ENCODE measurements around the gene FMN1. TPM values are rescaled to one million over a fixed set of nuclear protein-coding genes. Genes with fewer than 3 reads are reported as not detected.

The FMN1 gene
- total and polyA plus RNA-seq, 12 donors: 0.22 to 5.5 (median 3.3) TPM

DNA sequence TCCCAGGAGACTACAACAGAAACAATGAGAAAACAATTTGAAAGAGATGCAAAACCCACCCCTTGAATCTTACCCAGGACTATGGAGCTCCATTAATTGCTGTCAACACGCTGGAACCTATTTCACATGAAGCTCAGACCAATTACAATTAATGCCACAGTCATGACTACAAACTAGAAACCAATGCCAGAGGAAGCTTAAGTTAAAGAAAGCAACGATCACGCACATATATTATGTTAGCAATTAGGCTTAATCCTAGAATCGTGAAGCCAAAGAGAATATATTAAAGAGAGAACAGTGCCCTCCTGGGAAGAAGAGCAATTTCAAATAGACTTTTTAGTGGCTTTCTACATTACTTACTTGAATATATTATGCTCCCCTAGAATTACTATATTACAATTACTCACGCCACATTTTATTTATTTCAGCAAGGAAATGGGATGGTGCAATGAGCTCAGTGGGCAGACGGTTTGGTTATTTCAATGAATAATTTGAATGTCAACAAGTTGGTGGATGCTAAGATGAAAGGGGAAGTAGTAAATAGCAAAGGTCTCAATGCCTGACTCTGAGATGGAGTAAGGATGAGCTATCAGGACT, 351.2 kb downstream of the FMN1 start:
- Histone ChIP-seq H3K27ac (no peak overlapping the region), H3K9me3 (peaks cover 0 to 8% (median 0%) of the 10 kb centered on the region in 11 donors), H3K4me3 (no peak overlapping the region), H3K36me3 (no peaks in the 10 kb centered on the region), H3K27me3 (peaks cover 0 to 13% (median 0%) of the 10 kb centered on the region in 7 donors), H3K4me1 (no peaks in the 10 kb centered on the region)
- DNase-seq (no peak), ATAC-seq (no peak)
- WGBS, 2 donors: 75% methylated on average over 6 of the region's 6 CpGs
- TF ChIP-seq, protein P1, sequence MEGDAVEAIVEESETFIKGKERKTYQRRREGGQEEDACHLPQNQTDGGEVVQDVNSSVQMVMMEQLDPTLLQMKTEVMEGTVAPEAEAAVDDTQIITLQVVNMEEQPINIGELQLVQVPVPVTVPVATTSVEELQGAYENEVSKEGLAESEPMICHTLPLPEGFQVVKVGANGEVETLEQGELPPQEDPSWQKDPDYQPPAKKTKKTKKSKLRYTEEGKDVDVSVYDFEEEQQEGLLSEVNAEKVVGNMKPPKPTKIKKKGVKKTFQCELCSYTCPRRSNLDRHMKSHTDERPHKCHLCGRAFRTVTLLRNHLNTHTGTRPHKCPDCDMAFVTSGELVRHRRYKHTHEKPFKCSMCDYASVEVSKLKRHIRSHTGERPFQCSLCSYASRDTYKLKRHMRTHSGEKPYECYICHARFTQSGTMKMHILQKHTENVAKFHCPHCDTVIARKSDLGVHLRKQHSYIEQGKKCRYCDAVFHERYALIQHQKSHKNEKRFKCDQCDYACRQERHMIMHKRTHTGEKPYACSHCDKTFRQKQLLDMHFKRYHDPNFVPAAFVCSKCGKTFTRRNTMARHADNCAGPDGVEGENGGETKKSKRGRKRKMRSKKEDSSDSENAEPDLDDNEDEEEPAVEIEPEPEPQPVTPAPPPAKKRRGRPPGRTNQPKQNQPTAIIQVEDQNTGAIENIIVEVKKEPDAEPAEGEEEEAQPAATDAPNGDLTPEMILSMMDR (IDR thresholded peaks at IDR 0.05): no peak
- intact Hi-C loops (cut with DNase I): loop anchor here in 3 of 10 donors (10.0 kb wide), 2 partner anchors 111 to 151 kb away; no protein-coding TSS in a partner anchor

DNA sequence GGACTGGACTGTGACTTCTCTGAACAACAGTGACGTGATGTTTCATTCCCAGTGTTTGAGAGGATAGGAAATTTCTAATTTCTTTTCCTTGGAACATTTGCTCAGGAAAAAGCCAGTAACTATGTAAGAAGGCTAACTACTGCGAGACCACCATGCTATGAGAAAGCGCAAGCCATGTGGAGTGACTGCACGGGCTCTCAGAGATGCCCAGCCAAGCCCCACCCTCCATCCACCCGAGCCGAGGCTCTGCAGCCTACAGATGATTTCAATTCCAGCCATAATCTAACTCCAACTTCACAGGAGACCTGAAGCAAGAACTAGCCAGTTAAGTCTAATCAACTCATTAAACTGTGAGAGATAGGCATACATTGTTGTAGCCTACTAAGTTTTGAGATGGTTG, 352.4 kb downstream of the FMN1 start:
- ATAC-seq: no peak
- no peaks in the 10 kb centered on the region for H3K36me3 ChIP-seq
- intact Hi-C loops (cut with DNase I): loop anchor here in 3 of 10 donors (10.0 kb wide), 2 partner anchors 113 to 153 kb away; no protein-coding TSS in a partner anchor

DNA sequence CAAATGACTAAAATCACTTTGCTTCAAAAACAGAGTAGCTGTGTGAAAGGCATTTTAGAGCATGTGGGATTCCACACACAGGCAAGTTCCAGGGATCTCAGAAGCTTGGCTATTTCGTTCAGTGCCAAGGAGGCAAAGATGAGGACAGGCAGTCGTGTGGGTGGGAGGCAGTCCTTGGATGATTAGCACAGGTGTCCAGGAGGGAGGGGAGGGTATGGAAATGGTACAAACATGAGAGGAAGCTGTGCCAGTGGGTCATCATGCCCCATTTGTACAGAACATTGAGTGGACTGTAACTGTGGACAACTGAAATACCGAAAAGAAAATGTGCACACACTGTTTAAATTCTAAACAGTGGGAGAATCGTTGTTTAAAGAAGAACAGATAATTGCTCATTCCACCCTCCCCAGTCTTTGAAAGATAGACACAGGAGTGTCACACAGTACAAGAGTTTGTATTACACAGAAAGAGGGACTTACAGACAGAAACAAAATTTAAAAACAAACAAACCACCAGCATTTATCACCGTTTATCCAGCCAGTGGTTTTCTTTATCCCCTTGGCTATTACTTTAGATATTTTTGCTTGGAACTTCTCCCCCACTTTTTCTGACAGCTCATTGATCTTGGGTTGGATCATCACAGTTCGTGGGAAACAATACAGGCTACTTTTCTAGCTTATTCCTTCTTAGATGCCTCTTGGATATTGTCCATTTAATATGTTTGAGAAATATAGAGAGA, 353.8 kb downstream of the FMN1 start:
- DNase-seq (no peak), ATAC-seq (no peak)
- intact Hi-C loops (cut with DNase I): loop anchor here in 3 of 10 donors (10.0 kb wide), 2 partner anchors 114 to 154 kb away; no protein-coding TSS in a partner anchor
- Histone ChIP-seq H3K9me3 (no peaks in the 10 kb centered on the region), H3K27ac (no peak overlapping the region), H3K36me3 (no peaks in the 10 kb centered on the region), H3K4me3 (no peak overlapping the region), H3K4me1 (no peaks in the 10 kb centered on the region), H3K27me3 (peaks cover 0 to 16% (median 0%) of the 10 kb centered on the region in 7 donors)
- 41 to 45% methylated on average over 6 of the region's 6 CpGs for WGBS, 2 donors
- TF ChIP-seq, protein P1 (IDR thresholded peaks at IDR 0.05): no peak

More for the DNA sequence above, 352.4 kb downstream of the FMN1 start:
- peaks cover 0 to 8% (median 0%) of the 10 kb centered on the region in 11 donors for H3K9me3 ChIP-seq
- WGBS, 2 donors: 67 to 68% methylated on average over 6 of the region's 6 CpGs
- TF ChIP-seq, protein P1 (IDR thresholded peaks at IDR 0.05): no peak
- H3K27me3 ChIP-seq: peaks cover 0 to 16% (median 0%) of the 10 kb centered on the region in 7 donors
- no peak overlapping the region for H3K27ac ChIP-seq
- H3K4me1 ChIP-seq: no peaks in the 10 kb centered on the region
- no peak overlapping the region for H3K4me3 ChIP-seq
- no peak for DNase-seq

DNA sequence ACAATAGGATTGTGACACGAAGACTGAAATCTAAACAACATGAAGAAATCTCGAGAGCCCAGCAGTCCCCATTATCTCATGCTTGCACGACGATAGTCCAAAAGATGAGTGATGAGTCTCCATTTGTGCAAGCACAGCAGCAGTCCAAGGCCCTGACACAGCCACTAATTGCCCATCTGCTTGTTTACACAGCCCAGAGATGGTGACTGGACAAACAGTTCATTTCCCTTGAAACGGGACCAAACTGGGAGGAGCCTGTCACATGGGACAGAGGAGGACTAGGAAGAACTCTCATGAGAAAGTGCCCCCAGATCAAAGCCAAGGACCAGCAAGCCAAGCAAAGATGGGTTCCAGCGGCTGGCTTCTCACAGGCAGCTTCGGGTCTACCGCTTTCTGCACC, 355.7 kb downstream of the FMN1 start:
- TF ChIP-seq, protein P1 (IDR thresholded peaks at IDR 0.05): no peak
- ATAC-seq (peak in 1 of 8 donors; percentile 41), DNase-seq (no peak)
- intact Hi-C loops (cut with DNase I): loop anchor here in 3 of 10 donors (10.0 kb wide), 2 partner anchors 156 to 164 kb away; no protein-coding TSS in a partner anchor
- H3K27me3 ChIP-seq: peaks cover 0 to 16% (median 0%) of the 10 kb centered on the region in 7 donors
- no peaks in the 10 kb centered on the region for H3K9me3 ChIP-seq
- no peaks in the 10 kb centered on the region for H3K4me1 ChIP-seq
- no peaks in the 10 kb centered on the region for H3K36me3 ChIP-seq
- H3K4me3 ChIP-seq: no peak overlapping the region
- WGBS, 2 donors: 53 to 69% methylated on average over 8 of the region's 8 CpGs
- H3K27ac ChIP-seq: no peak overlapping the region
